ENCODE measurements around the gene NGF. TPM values are rescaled to one million over a fixed set of nuclear protein-coding genes. Genes with fewer than 3 reads are reported as not detected.

The NGF gene
- total and polyA plus RNA-seq, 2 of the 8 experiments (the other 6 are each of a cell fraction or from before 2014, with no cell fraction given), result 1.6 TPM; not detected in 1

GRCh38 chr1:115327270-115327669 is 10.8 kb downstream of the NGF start:
- H3K23ac ChIP-seq (ENCODE audit: insufficient read length), result no peak overlapping the region
- no peaks in the 10 kb centered on the region for H3K9me3 ChIP-seq (ENCODE audit: insufficient read depth in 2 of 2, low read depth in 1 of 2, low read length in 1 of 2)
- H3K56ac ChIP-seq (replicated peaks; ENCODE audit: insufficient read length, low read depth, low read length), result no peak overlapping the region
- H3K27me3 ChIP-seq (replicated peaks in 1 of 4; ENCODE audit: control insufficient read depth in 3 of 4, extremely low read depth in 1 of 4, insufficient read depth in 3 of 4, low read length in 3 of 4), result no peaks in the 10 kb centered on the region
- H3K14ac ChIP-seq (ENCODE audit: insufficient read length), result no peak overlapping the region
- no peak overlapping the region for H2BK120ac ChIP-seq (replicated peaks; ENCODE audit: low read depth, low read length)
- no peak overlapping the region for H3K4me2 ChIP-seq (ENCODE audit: insufficient read depth in 1 of 2, low read depth in 2 of 2, low read length in 2 of 2)
- POLR2A ChIA-PET (ENCODE audit: partially characterized antibody), result no interaction called here
- H4K91ac ChIP-seq (replicated peaks; ENCODE audit: insufficient read length, low read length), result no peak overlapping the region
- no peak overlapping the region for H4K8ac ChIP-seq (ENCODE audit: extremely low read depth, insufficient read depth, low read length)
- H4K20me1 ChIP-seq (replicated peaks in 1 of 2; ENCODE audit: control insufficient read depth in 1 of 2, insufficient read depth in 2 of 2, low read length in 2 of 2), result no peaks in the 10 kb centered on the region
- CTCF ChIA-PET (ENCODE audit: partially characterized antibody), result interaction anchor here (1.1 to 1.2 kb wide), 2 partner anchors 10 to 11 kb away, joined by 3 read pairs; no protein-coding TSS in a partner anchor
- no peak overlapping the region for H2BK15ac ChIP-seq (ENCODE audit: low read length)
- no peak overlapping the region for H3K4me3 ChIP-seq (ENCODE audit: extremely low read depth in 1 of 4, insufficient read depth in 2 of 4, low read depth in 3 of 4, low read length in 4 of 4)
- no peaks in the 10 kb centered on the region for H3K36me3 ChIP-seq (ENCODE audit: control insufficient read depth in 2 of 4, insufficient read depth in 4 of 4, low read length in 3 of 4)
- no peaks in the 10 kb centered on the region for H3K79me2 ChIP-seq (ENCODE audit: control insufficient read depth in 1 of 2, insufficient read depth in 2 of 2, low read length in 2 of 2)
- H2BK12ac ChIP-seq (ENCODE audit: low read depth, low read length), result no peak overlapping the region
- no peak for DNase-seq (ENCODE audit: low read depth in 1 of 2, low spot score in 2 of 2)
- H3K79me1 ChIP-seq (ENCODE audit: low read depth, low read length), result no peaks in the 10 kb centered on the region
- H2BK5ac ChIP-seq (ENCODE audit: low read depth, low read length), result no peak overlapping the region
- H2BK20ac ChIP-seq (ENCODE audit: low read length), result no peak overlapping the region
- TF ChIP-seq SIN3A (conservative IDR thresholded peaks at IDR 0.05 in 1 of 2, IDR thresholded peaks at IDR 0.05 in 1 of 2; ENCODE audit: low read depth in 1 of 2, low read length in 2 of 2), result no peak
- H3K27ac ChIP-seq (ENCODE audit: low read depth, low read length), result no peak overlapping the region
- 92% methylated on average over 3 of the region's 3 CpGs; no CpG with 5 or more reads in 1 of the 2 experiments for WGBS, 2 experiments (ENCODE audit: extremely low coverage in 1 of 2, insufficient coverage in 1 of 2, insufficient read length in 1 of 2, insufficient replicate concordance in 2 of 2, low coverage in 1 of 2, low lambda C conversion rate in 2 of 2, missing lambda C conversion rate in 1 of 2)
- H3K4ac ChIP-seq (replicated peaks; ENCODE audit: insufficient read length, low read depth, low read length), result no peak overlapping the region
- no peaks in the 10 kb centered on the region for H3K23me2 ChIP-seq (ENCODE audit: low read depth, low read length)
- H3K9ac ChIP-seq (replicated peaks in 1 of 4; ENCODE audit: extremely low read depth in 1 of 4, low read depth in 3 of 4, low read length in 3 of 4), result no peak overlapping the region
- no peak overlapping the region for H2AFZ ChIP-seq (ENCODE audit: low read length)
- no peak overlapping the region for H2AK5ac ChIP-seq (ENCODE audit: low read depth, low read length)
- FAIRE-seq, result no peak
- H3K4me1 ChIP-seq (replicated peaks in 1 of 4; ENCODE audit: control insufficient read depth in 3 of 4, insufficient read depth in 4 of 4, low read length in 3 of 4), result no peaks in the 10 kb centered on the region; a peak in 1 of 7 replicates
- no peak overlapping the region for H3K18ac ChIP-seq (ENCODE audit: extremely low read depth, low read length)
- H4K5ac ChIP-seq (ENCODE audit: insufficient read length, low read depth, low read length), result no peak overlapping the region

Measured in H1 (cell line).